Measurements from ENCODE around the gene PSG4.
"Not testable (repeated sequence)": the region's sequence is repeated elsewhere in the genome, so short reads cannot be mapped to it uniquely, and the experiment has no call there.

The PSG4 gene

GRCh38 chr19:43197666-43198397 is 7.6 kb downstream of the PSG4 start:
- not testable (repeated sequence) for DNase-seq (ENCODE audit: low spot score)

GRCh38 chr19:43194397-43194796 is 11.0 kb downstream of the PSG4 start:
- DNase-seq (ENCODE audit: low spot score) = not testable (repeated sequence)

GRCh38 chr19:43192381-43193155 is 12.9 kb downstream of the PSG4 start:
- not testable (repeated sequence) for DNase-seq (ENCODE audit: low spot score)

GRCh38 chr19:43188092-43188491 is 17.3 kb downstream of the PSG4 start:
- not testable (repeated sequence) for DNase-seq (ENCODE audit: low spot score)

GRCh38 chr19:43186311-43186935 is 19.0 kb downstream of the PSG4 start, which contains the start of gene PSG5:
Gene PSG5 (minus strand): TSS chr19:43186536. CDS start chr19:43186405, 131 bp downstream.
- DNase-seq (ENCODE audit: low spot score) = not testable (repeated sequence)

GRCh38 chr19:43181869-43182771 is 23.3 kb downstream of the PSG4 start:
- not testable (repeated sequence) for DNase-seq (ENCODE audit: low spot score)

- not testable (repeated sequence) for DNase-seq (ENCODE audit: low spot score)
Observed at GRCh38 chr19:43179569-43180147, 25.8 kb downstream of the PSG4 start.

- not testable (repeated sequence) for DNase-seq (ENCODE audit: low spot score)
Observed at GRCh38 chr19:43178577-43178976, 26.9 kb downstream of the PSG4 start.

- not testable (repeated sequence) for DNase-seq (ENCODE audit: low spot score)
Observed at GRCh38 chr19:43165906-43166305, 39.5 kb downstream of the PSG4 start.

- not testable (repeated sequence) for DNase-seq (ENCODE audit: low spot score)
Observed at GRCh38 chr19:43163135-43163534, 42.3 kb downstream of the PSG4 start.

- not testable (repeated sequence) for DNase-seq (ENCODE audit: low spot score)
Observed at GRCh38 chr19:43162261-43162660, 43.2 kb downstream of the PSG4 start.

- no peak for DNase-seq (ENCODE audit: low spot score)
Observed at GRCh38 chr19:43152214-43152613, 53.2 kb downstream of the PSG4 start.

- DNase-seq (ENCODE audit: low spot score) = not testable (repeated sequence)
Observed at GRCh38 chr19:43149788-43150187, 55.6 kb downstream of the PSG4 start.

- no peak for DNase-seq (ENCODE audit: low spot score)
Observed at GRCh38 chr19:43148233-43148632, 57.2 kb downstream of the PSG4 start.
